LNCAP (cell line): ENCODE measurements around the gene UNC13D.

Source experiments
- CTCF ChIP-seq: fragments of 450-650 bp; IDR thresholded peaks from 2 replicates; pipeline ENCODE4 v1.5.1; 2017; ENCODE audit warnings: mild to moderate bottlenecking

UNC13D gene

GRCh38 chr17:75888484-75888883 is 44.3 kb upstream of the UNC13D start:
- TF ChIP-seq CTCF, result no peak

GRCh38 chr17:75885431-75885830 is 41.2 kb upstream of the UNC13D start:
- no peak for TF ChIP-seq CTCF

GRCh38 chr17:75881678-75882454 is 37.7 kb upstream of the UNC13D start:
- no peak for TF ChIP-seq CTCF

GRCh38 chr17:75880266-75880665 is 36.1 kb upstream of the UNC13D start:
- no peak for TF ChIP-seq CTCF

GRCh38 chr17:75878174-75878998 is 34.2 kb upstream of the UNC13D start, which contains the start of gene TRIM47:
Gene TRIM47, minus strand, starts transcription at chr17:75878581. Its CDS starts 33 bp downstream, at chr17:75878548.
- TF ChIP-seq CTCF, result no peak; the same call in 1 of the 2 replicates

GRCh38 chr17:75877752-75878173 is 33.6 kb upstream of the UNC13D start:
- TF ChIP-seq CTCF, result peak; percentile 60

- no peak for TF ChIP-seq CTCF
These were observed 32.9 kb upstream of the UNC13D start for GRCh38 chr17:75876938-75877751.
